Endodermal cell (in vitro differentiated cells): ENCODE measurements around the gene MINDY4. TPM values are rescaled to one million over a fixed set of nuclear protein-coding genes. Genes with fewer than 3 reads are reported as not detected.

Experiments used
- DNase-seq: peaks from one replicate; pipeline ENCODE4 v3.0.0-alpha.2; 2017
- H3K27ac ChIP-seq: 2 replicates; pipeline ENCODE4 v1.5.1; 2013; ENCODE audit warnings: mild to moderate bottlenecking, low read depth, low read length, moderate library complexity
- H3K27me3 ChIP-seq: 2 replicates; pipeline ENCODE4 v1.6.1; 2013; ENCODE audit warnings: mild to moderate bottlenecking, low read length, moderate library complexity; ENCODE audit not compliant: insufficient read depth, control insufficient read depth, poor library complexity, severe bottlenecking
- H3K36me3 ChIP-seq: 2 replicates; pipeline ENCODE4 v1.7.0; 2013; ENCODE audit warnings: mild to moderate bottlenecking, low read length, moderate library complexity; ENCODE audit not compliant: control insufficient read depth, insufficient read depth
- H3K4me1 ChIP-seq: one replicate; pipeline ENCODE4 v1.7.0; 2013; ENCODE audit warnings: low read length; ENCODE audit not compliant: control insufficient read depth, insufficient read depth
- H3K4me3 ChIP-seq: 2 replicates; pipeline ENCODE4 v1.5.1; 2013; ENCODE audit warnings: mild to moderate bottlenecking, low read length, moderate library complexity
- H3K9ac ChIP-seq: 2 replicates; pipeline ENCODE4 v1.6.1; 2013; ENCODE audit warnings: mild to moderate bottlenecking, low read length, moderate library complexity; ENCODE audit not compliant: poor library complexity, severe bottlenecking; ENCODE audit errors: extremely low read depth
- H3K9me3 ChIP-seq: 2 replicates; pipeline ENCODE4 v1.6.1; 2013; ENCODE audit warnings: mild to moderate bottlenecking, low read length, moderate library complexity; ENCODE audit not compliant: control insufficient read depth
- H3K27ac Mint-ChIP-seq: 2 replicates; pipeline ENCODE4 v1.8.0; 2020; ENCODE audit warnings: mixed read lengths
- H3K27me3 Mint-ChIP-seq: 2 replicates; pipeline ENCODE4 v1.8.0; 2021; ENCODE audit warnings: mild to moderate bottlenecking, mixed read lengths; ENCODE audit not compliant: insufficient read depth
- H3K36me3 Mint-ChIP-seq: 2 replicates; pipeline ENCODE4 v1.8.0; 2020; ENCODE audit warnings: low read depth, mixed read lengths
- H3K4me1 Mint-ChIP-seq: 2 replicates; pipeline ENCODE4 v1.8.0; 2020; ENCODE audit warnings: mixed read lengths
- H3K4me3 Mint-ChIP-seq: 2 replicates; pipeline ENCODE4 v1.8.0; 2020; ENCODE audit warnings: mild to moderate bottlenecking, moderate library complexity, mixed read lengths
- H3K9me3 Mint-ChIP-seq: 2 replicates; pipeline ENCODE4 v1.8.0; 2020; ENCODE audit warnings: mild to moderate bottlenecking, mixed read lengths
- CTCF ChIP-seq: fragments of 200-600 bp; sonication (generic); conservative IDR thresholded peaks from 2 replicates; pipeline ENCODE4 v1.5.0; 2021; ENCODE audit warnings: antibody characterized with exemption, mild to moderate bottlenecking
- WGBS, 2 experiments: methylation state at CpG; one replicate each; pipeline versions ENCODE4 v1.1.5 to v1.1.7; 2013; ENCODE audit warnings: missing lambda C conversion rate in 2 of 2, mixed read lengths in 1 of 2; ENCODE audit not compliant: insufficient coverage in 1 of 2, insufficient read length in 1 of 2; 5-methylcytosine and 5-hydroxymethylcytosine counted together
- total RNA-seq, 2 donors: library from RNA; stranded (reverse); fragmentation: NEBNext Ultra II Directional in 1 of 2; extraction: Animal tissue kit (Norgen Biotek cat#: 25700) in 1 of 2; gene quantifications; 2 replicates in 1 of 2; 3 replicates in 1 of 2; pipeline ENCODE4 v1.2.1, GENCODE V29; 2021

MINDY4 gene
- total RNA-seq, 2 donors from 2014 or later = 7.2 to 8.1 TPM

GRCh38 chr7:30828591-30828990, 57.4 kb downstream of the MINDY4 start:
- WGBS, 2 experiments = 92 to 95% methylated on average over 4 to 9 of the region's 9 CpGs

GRCh38 chr7:30829471-30829870, 58.3 kb downstream of the MINDY4 start:
- Mint-ChIP-seq H3K4me1 (peaks cover 9% of the 10 kb centered on the region), H3K27ac (no peak overlapping the region), H3K9me3 (peaks cover 30% of the 10 kb centered on the region), H3K27me3 (no peaks in the 10 kb centered on the region), H3K36me3 (peaks cover 39% of the 10 kb centered on the region), H3K4me3 (no peak overlapping the region)
- DNase-seq = no peak
- no peaks in the 10 kb centered on the region for H3K4me1 ChIP-seq
- no peaks in the 10 kb centered on the region for H3K27me3 ChIP-seq
- no peak overlapping the region for H3K9ac ChIP-seq
- H3K36me3 ChIP-seq = no peaks in the 10 kb centered on the region
- no peak overlapping the region for H3K4me3 ChIP-seq
- TF ChIP-seq CTCF = no peak
- WGBS, 2 experiments = 75 to 80% methylated on average over 2 of the region's 2 CpGs
- H3K9me3 ChIP-seq = peaks cover 33% of the 10 kb centered on the region
- H3K27ac ChIP-seq = no peak overlapping the region

More at GRCh38 chr7:30828591-30828990, 57.4 kb downstream of the MINDY4 start:
- Mint-ChIP-seq H3K27me3 (no peaks in the 10 kb centered on the region), H3K36me3 (peaks cover 31% of the 10 kb centered on the region), H3K9me3 (peaks cover 21% of the 10 kb centered on the region), H3K4me1 (peaks cover 9% of the 10 kb centered on the region), H3K27ac (no peak overlapping the region), H3K4me3 (no peak overlapping the region)
- no peak overlapping the region for H3K9ac ChIP-seq
- H3K9me3 ChIP-seq = peaks cover 25% of the 10 kb centered on the region
- TF ChIP-seq CTCF = no peak
- no peaks in the 10 kb centered on the region for H3K36me3 ChIP-seq
- H3K27me3 ChIP-seq = no peaks in the 10 kb centered on the region
- H3K4me1 ChIP-seq = no peaks in the 10 kb centered on the region
- H3K4me3 ChIP-seq = no peak overlapping the region
- DNase-seq = no peak
- H3K27ac ChIP-seq = no peak overlapping the region

GRCh38 chr7:30831227-30831626, 60.0 kb downstream of the MINDY4 start:
- DNase-seq = no peak
- Mint-ChIP-seq H3K27ac (no peak overlapping the region), H3K36me3 (peaks cover 44% of the 10 kb centered on the region), H3K27me3 (no peaks in the 10 kb centered on the region), H3K4me1 (peaks cover 9% of the 10 kb centered on the region), H3K4me3 (no peak overlapping the region), H3K9me3 (peaks cover 42% of the 10 kb centered on the region)
- H3K36me3 ChIP-seq = no peaks in the 10 kb centered on the region
- H3K27ac ChIP-seq = no peak overlapping the region
- H3K9me3 ChIP-seq = peaks cover 42% of the 10 kb centered on the region
- 80% methylated on average over 2 of the region's 2 CpGs; no CpG with 5 or more reads in 1 of the 2 experiments for WGBS, 2 experiments
- H3K9ac ChIP-seq = no peak overlapping the region
- TF ChIP-seq CTCF = no peak
- H3K27me3 ChIP-seq = no peaks in the 10 kb centered on the region
- H3K4me1 ChIP-seq = no peaks in the 10 kb centered on the region
- no peak overlapping the region for H3K4me3 ChIP-seq
